Measurements from ENCODE around the gene CPD. TPM values are rescaled to one million over a fixed set of nuclear protein-coding genes. Genes with fewer than 3 reads are reported as not detected.

CPD gene
- polyA plus RNA-seq, 1 donor (not counting 4 experiments of a cell fraction or from before 2014, with no cell fraction given): 30.5 TPM

- Histone ChIP-seq H2AFZ (ENCODE audit: control insufficient read depth, low read length) (no peak overlapping the region), H3K4me3 (ENCODE audit: control insufficient read depth in 2 of 3, extremely low read depth in 1 of 3, insufficient read depth in 2 of 3, low read depth in 1 of 3, low read length in 3 of 3) (no peak overlapping the region), H3K27me3 (ENCODE audit: control insufficient read depth, extremely low read depth, insufficient read depth, low read length) (no peaks in the 10 kb centered on the region), H3K27ac (ENCODE audit: control insufficient read depth, insufficient read depth, low read length) (no peak overlapping the region), H3K9ac (ENCODE audit: control insufficient read depth, extremely low read depth, insufficient read depth, low read length) (no peak overlapping the region), H3K9me3 (ENCODE audit: control insufficient read depth, low read depth, low read length) (no peaks in the 10 kb centered on the region), H4K20me1 (ENCODE audit: control insufficient read depth, extremely low read depth, insufficient read depth, low read length) (no peaks in the 10 kb centered on the region), H3K4me2 (ENCODE audit: control insufficient read depth, extremely low read depth, insufficient read depth, low read depth, low read length) (no peak overlapping the region), H3K9me1 (ENCODE audit: control insufficient read depth, extremely low read depth, insufficient read depth, low read length) (no peaks in the 10 kb centered on the region), H3K36me3 (ENCODE audit: control insufficient read depth in 2 of 2, extremely low read depth in 1 of 2, insufficient read depth in 2 of 2, low read length in 2 of 2) (no peaks in the 10 kb centered on the region), H3K4me1 (ENCODE audit: control insufficient read depth, extremely low read depth, insufficient read depth, low read length) (peaks cover 24% of the 10 kb centered on the region), H3K79me2 (ENCODE audit: control insufficient read depth, insufficient read depth, low read length) (peaks cover 3% of the 10 kb centered on the region)
- dilution Hi-C loops (cut with MboI; ENCODE audit: extremely low pct_ligation_motif_present, low sequenced_read_pairs): no loop called here
- DNase-seq (ENCODE audit: low read depth, low spot score): no peak
- no peak for FAIRE-seq
- no peak for TF ChIP-seq EZH2 (IDR thresholded peaks at IDR 0.05; ENCODE audit: low read length)
- TF ChIP-seq CTCF (optimal IDR thresholded peaks at IDR 0.05 in 1 of 3, IDR thresholded peaks at IDR 0.05 in 1 of 3, conservative IDR thresholded peaks at IDR 0.05 in 1 of 3; ENCODE audit: extremely low read depth in 1 of 3, insufficient read depth in 2 of 3, low read length in 3 of 3): no peak
Measured at GRCh38 chr17:30382345-30382744, 3.6 kb downstream of the CPD start.

GRCh38 chr17:30388321-30389179 lies 9.8 kb downstream of the CPD start:
- DNase-seq (ENCODE audit: low read depth, low spot score) (no peak), FAIRE-seq (no peak)
- no peaks in the 10 kb centered on the region for H3K9me1 ChIP-seq (ENCODE audit: control insufficient read depth, extremely low read depth, insufficient read depth, low read length)
- H3K4me2 ChIP-seq (ENCODE audit: control insufficient read depth, extremely low read depth, insufficient read depth, low read depth, low read length): no peak overlapping the region
- no peaks in the 10 kb centered on the region for H3K9me3 ChIP-seq (ENCODE audit: control insufficient read depth, low read depth, low read length)
- no peaks in the 10 kb centered on the region for H3K79me2 ChIP-seq (ENCODE audit: control insufficient read depth, insufficient read depth, low read length)
- no peak overlapping the region for H3K9ac ChIP-seq (ENCODE audit: control insufficient read depth, extremely low read depth, insufficient read depth, low read length)
- H3K4me1 ChIP-seq (ENCODE audit: control insufficient read depth, extremely low read depth, insufficient read depth, low read length): no peaks in the 10 kb centered on the region
- no peak overlapping the region for H3K4me3 ChIP-seq (ENCODE audit: control insufficient read depth in 2 of 3, extremely low read depth in 1 of 3, insufficient read depth in 2 of 3, low read depth in 1 of 3, low read length in 3 of 3)
- H3K36me3 ChIP-seq (ENCODE audit: control insufficient read depth in 2 of 2, extremely low read depth in 1 of 2, insufficient read depth in 2 of 2, low read length in 2 of 2): no peaks in the 10 kb centered on the region
- H2AFZ ChIP-seq (ENCODE audit: control insufficient read depth, low read length): no peak overlapping the region
- H4K20me1 ChIP-seq (ENCODE audit: control insufficient read depth, extremely low read depth, insufficient read depth, low read length): no peaks in the 10 kb centered on the region
- dilution Hi-C loops (cut with MboI; ENCODE audit: extremely low pct_ligation_motif_present, low sequenced_read_pairs): no loop called here
- TF ChIP-seq EZH2 (IDR thresholded peaks at IDR 0.05; ENCODE audit: low read length) (no peak), CTCF (optimal IDR thresholded peaks at IDR 0.05 in 1 of 3, IDR thresholded peaks at IDR 0.05 in 1 of 3, conservative IDR thresholded peaks at IDR 0.05 in 1 of 3; ENCODE audit: extremely low read depth in 1 of 3, insufficient read depth in 2 of 3, low read length in 3 of 3) (no peak)
- no peaks in the 10 kb centered on the region for H3K27me3 ChIP-seq (ENCODE audit: control insufficient read depth, extremely low read depth, insufficient read depth, low read length)
- no peak overlapping the region for H3K27ac ChIP-seq (ENCODE audit: control insufficient read depth, insufficient read depth, low read length)

Data from keratinocyte (primary cell).